Measurements from ENCODE around the gene CYP11A1. TPM values are rescaled to one million over a fixed set of nuclear protein-coding genes. Genes with fewer than 3 reads are reported as not detected.

The CYP11A1 gene
- polyA plus RNA-seq, 3 donors = not detected

DNA sequence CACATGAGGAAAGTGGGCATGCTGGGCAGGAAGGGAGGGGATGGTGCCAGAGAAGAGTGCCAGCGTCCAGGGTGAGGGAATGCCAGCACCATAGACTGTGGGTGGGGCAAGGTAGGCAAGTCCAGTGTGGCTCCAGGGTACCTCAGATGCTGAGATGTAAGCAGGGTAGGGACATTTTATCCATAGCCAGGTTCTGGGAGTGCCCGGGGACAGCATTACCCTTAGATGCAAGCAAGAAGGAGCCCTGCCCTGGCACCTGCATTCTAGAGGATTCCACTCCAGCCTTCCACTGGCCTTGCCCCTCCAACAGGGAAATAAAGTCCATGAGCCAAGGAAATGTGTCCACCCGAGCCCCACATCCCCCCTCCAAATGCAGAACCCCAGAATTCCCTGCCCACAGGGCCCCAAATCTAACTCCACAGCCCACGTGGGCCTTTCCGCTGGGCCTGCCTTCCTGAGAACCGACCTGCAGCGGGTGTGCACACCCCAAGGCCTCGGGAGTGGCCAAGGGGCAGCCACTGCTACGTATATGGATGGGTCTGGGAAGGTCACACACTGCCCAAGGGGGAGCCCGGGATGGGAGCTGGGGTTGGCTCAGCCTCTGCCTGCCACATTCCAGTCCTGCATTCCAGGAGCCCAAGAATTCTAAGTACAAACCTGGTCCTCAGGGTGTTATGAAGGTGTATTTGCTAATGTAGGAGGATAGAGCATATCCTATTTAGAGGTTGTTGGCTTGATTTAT lies 20.3 kb upstream of the CYP11A1 start:
- intact Hi-C loops (cut with micrococcal nuclease) = no loop called here
- Histone ChIP-seq H3K4me2 (replicated peaks; ENCODE audit: extremely low read depth, low read length, poor library complexity, severe bottlenecking) (no peak overlapping the region), H3K9me3 (replicated peaks in 1 of 2; ENCODE audit: control insufficient read depth in 1 of 2, insufficient read depth in 1 of 2, low read length in 2 of 2) (no peaks in the 10 kb centered on the region), H2AFZ (ENCODE audit: insufficient read depth, low read depth, low read length, poor library complexity, severe bottlenecking) (no peak overlapping the region), H3K36me3 (replicated peaks in 1 of 2; ENCODE audit: control insufficient read depth in 1 of 2, insufficient read depth in 2 of 2, low read length in 2 of 2) (no peaks in the 10 kb centered on the region), H3K9ac (ENCODE audit: insufficient read depth, low read length, poor library complexity, severe bottlenecking) (no peak overlapping the region), H4K20me1 (ENCODE audit: insufficient read depth, low read length) (no peaks in the 10 kb centered on the region), H3K79me2 (ENCODE audit: insufficient read depth, low read length) (no peaks in the 10 kb centered on the region), H3K27me3 (ENCODE audit: control insufficient read depth in 2 of 2, insufficient read depth in 2 of 2, low read length in 2 of 2) (no peaks in the 10 kb centered on the region), H3K27ac (ENCODE audit: low read depth in 1 of 2, low read length in 2 of 2) (no peak overlapping the region), H3K4me3 (replicated peaks in 1 of 3; ENCODE audit: low read depth in 2 of 3, low read length in 3 of 3) (no peak overlapping the region), H3K4me1 (ENCODE audit: control insufficient read depth in 1 of 2, insufficient read depth in 2 of 2, low read length in 2 of 2) (peaks cover 20 to 38% of the 10 kb centered on the region in 2 donors)
- H3K9me3 Mint-ChIP-seq = peaks cover 0 to 3% (median 0%) of the 10 kb centered on the region in 7 donors
- H3K27me3 Mint-ChIP-seq (ENCODE audit: low read depth in 3 of 3) = peaks cover 6 to 24% (median 15%) of the 10 kb centered on the region in 3 donors
- no peaks in the 10 kb centered on the region for H3K36me3 Mint-ChIP-seq
- no peak overlapping the region for H3K4me3 Mint-ChIP-seq
- no peak for DNase-seq
- peak overlapping the region in 2 of 7 donors; percentile 11 to 75 for H3K27ac Mint-ChIP-seq
- H3K4me1 Mint-ChIP-seq = peaks cover 33% of the 10 kb centered on the region
- TF ChIP-seq, protein P1, sequence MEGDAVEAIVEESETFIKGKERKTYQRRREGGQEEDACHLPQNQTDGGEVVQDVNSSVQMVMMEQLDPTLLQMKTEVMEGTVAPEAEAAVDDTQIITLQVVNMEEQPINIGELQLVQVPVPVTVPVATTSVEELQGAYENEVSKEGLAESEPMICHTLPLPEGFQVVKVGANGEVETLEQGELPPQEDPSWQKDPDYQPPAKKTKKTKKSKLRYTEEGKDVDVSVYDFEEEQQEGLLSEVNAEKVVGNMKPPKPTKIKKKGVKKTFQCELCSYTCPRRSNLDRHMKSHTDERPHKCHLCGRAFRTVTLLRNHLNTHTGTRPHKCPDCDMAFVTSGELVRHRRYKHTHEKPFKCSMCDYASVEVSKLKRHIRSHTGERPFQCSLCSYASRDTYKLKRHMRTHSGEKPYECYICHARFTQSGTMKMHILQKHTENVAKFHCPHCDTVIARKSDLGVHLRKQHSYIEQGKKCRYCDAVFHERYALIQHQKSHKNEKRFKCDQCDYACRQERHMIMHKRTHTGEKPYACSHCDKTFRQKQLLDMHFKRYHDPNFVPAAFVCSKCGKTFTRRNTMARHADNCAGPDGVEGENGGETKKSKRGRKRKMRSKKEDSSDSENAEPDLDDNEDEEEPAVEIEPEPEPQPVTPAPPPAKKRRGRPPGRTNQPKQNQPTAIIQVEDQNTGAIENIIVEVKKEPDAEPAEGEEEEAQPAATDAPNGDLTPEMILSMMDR (IDR thresholded peaks at IDR 0.05) = no peak
- WGBS (ENCODE audit: insufficient coverage) = 76% methylated on average over 10 of the region's 10 CpGs

DNA sequence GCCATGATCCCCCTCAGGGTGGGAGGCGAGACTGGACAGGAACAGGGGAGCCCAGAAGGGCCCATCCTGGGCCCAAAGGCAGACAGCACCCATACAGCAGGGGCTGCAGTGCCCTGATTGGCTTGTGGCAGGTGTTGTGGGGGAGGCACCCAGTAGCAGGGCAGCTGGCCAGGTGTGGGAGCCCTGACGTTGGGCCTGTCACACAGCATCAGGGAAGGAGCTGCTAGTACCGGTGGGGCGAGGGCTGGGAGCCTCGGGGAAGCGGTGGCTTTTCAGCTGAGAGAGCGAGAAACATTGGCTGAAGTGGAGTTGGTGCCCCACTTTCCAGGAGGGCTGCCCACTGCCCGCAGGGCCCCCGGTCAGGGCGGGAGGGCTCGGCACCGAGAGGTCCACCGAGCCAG lies 19.7 kb upstream of the CYP11A1 start:
- no peak overlapping the region for H3K9ac ChIP-seq (ENCODE audit: insufficient read depth, low read length, poor library complexity, severe bottlenecking)
- Mint-ChIP-seq H3K36me3 (no peaks in the 10 kb centered on the region), H3K4me1 (peaks cover 31% of the 10 kb centered on the region), H3K27me3 (ENCODE audit: low read depth in 3 of 3) (peaks cover 6 to 19% (median 13%) of the 10 kb centered on the region in 3 donors), H3K4me3 (no peak overlapping the region), H3K9me3 (no peaks in the 10 kb centered on the region), H3K27ac (peak overlapping the region in 1 of 7 donors; percentile 79)
- intact Hi-C loops (cut with micrococcal nuclease) = no loop called here
- H3K36me3 ChIP-seq (replicated peaks in 1 of 2; ENCODE audit: control insufficient read depth in 1 of 2, insufficient read depth in 2 of 2, low read length in 2 of 2) = no peaks in the 10 kb centered on the region
- no peak overlapping the region for H3K4me3 ChIP-seq (replicated peaks in 1 of 3; ENCODE audit: low read depth in 2 of 3, low read length in 3 of 3)
- no peak overlapping the region for H3K4me2 ChIP-seq (replicated peaks; ENCODE audit: extremely low read depth, low read length, poor library complexity, severe bottlenecking)
- H3K27ac ChIP-seq (ENCODE audit: low read depth in 1 of 2, low read length in 2 of 2) = no peak overlapping the region
- H4K20me1 ChIP-seq (ENCODE audit: insufficient read depth, low read length) = no peaks in the 10 kb centered on the region
- DNase-seq = no peak
- H3K4me1 ChIP-seq (ENCODE audit: control insufficient read depth in 1 of 2, insufficient read depth in 2 of 2, low read length in 2 of 2) = peaks cover 17 to 35% of the 10 kb centered on the region in 2 donors
- no peak overlapping the region for H2AFZ ChIP-seq (ENCODE audit: insufficient read depth, low read depth, low read length, poor library complexity, severe bottlenecking)
- H3K27me3 ChIP-seq (ENCODE audit: control insufficient read depth in 2 of 2, insufficient read depth in 2 of 2, low read length in 2 of 2) = no peaks in the 10 kb centered on the region
- H3K9me3 ChIP-seq (replicated peaks in 1 of 2; ENCODE audit: control insufficient read depth in 1 of 2, insufficient read depth in 1 of 2, low read length in 2 of 2) = no peaks in the 10 kb centered on the region
- TF ChIP-seq, protein P1 (IDR thresholded peaks at IDR 0.05) = no peak
- no peaks in the 10 kb centered on the region for H3K79me2 ChIP-seq (ENCODE audit: insufficient read depth, low read length)
- 83% methylated on average over 11 of the region's 13 CpGs for WGBS (ENCODE audit: insufficient coverage)
